WI38 (cell line): ENCODE results near the gene CPA2.

Source experiments
- H3K4me3 ChIP-seq: 2 replicates; pipeline ENCODE4 v1.5.1; 2011; ENCODE audit warnings: low read depth, mild to moderate bottlenecking, control low read depth, low read length
- CTCF ChIP-seq: IDR thresholded peaks from 2 replicates; pipeline ENCODE4 v1.5.1; 2012; ENCODE audit warnings: low read depth, mild to moderate bottlenecking, control low read depth, low read length

Gene CPA2

GRCh38 chr7:130333832-130334231 is 67.2 kb downstream of the CPA2 start:
- H3K4me3 ChIP-seq = no peak overlapping the region
- TF ChIP-seq CTCF = no peak

GRCh38 chr7:130334274-130334673 is 67.6 kb downstream of the CPA2 start:
- H3K4me3 ChIP-seq = no peak overlapping the region
- TF ChIP-seq CTCF = no peak

DNA sequence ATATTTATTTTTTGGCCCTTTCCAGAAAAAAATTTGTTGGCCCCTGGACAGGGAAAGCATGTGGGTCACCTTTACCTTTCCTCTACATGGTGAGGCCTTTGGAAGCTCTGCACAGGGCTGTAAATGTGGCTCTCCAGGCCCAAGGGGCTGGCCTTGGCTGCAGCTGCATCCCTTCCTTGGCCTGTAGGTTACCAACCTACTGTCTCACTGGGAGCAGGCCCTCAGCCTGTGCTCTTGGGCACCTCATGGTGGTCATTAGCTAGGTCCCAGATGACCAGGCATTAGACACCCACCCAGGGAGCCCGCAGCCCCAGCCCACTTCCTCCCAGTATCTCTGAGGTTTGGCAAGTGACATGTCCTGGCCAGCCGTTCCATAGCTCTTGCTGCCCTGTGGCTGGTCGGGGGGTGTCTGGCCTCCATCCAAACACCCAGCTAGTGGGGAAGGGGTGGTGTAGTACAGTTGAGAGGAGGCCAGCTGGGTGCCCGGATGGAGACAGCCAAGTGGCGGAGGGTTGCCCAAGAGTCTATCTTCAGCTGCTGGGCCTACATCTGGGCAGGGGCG is 70.8 kb downstream of the CPA2 start:
- no peak overlapping the region for H3K4me3 ChIP-seq

GRCh38 chr7:130338233-130338632 is 71.6 kb downstream of the CPA2 start:
- H3K4me3 ChIP-seq = no peak overlapping the region
- no peak for TF ChIP-seq CTCF

More for the DNA sequence above, 70.8 kb downstream of the CPA2 start:
- TF ChIP-seq CTCF = no peak
